Jurkat, Clone E6-1 (cell line): ENCODE results near the gene KIF22. TPM values are rescaled to one million over a fixed set of nuclear protein-coding genes. Genes with fewer than 3 reads are reported as not detected.
"Not testable (repeated sequence)": the region's sequence is repeated elsewhere in the genome, so short reads cannot be mapped to it uniquely, and the experiment has no call there.

Source experiments
- DNase-seq: peaks from one replicate; pipeline ENCODE4 v3.0.0-alpha.2; 2011; ENCODE audit warnings: low read depth, low spot score
- H3K4me3 ChIP-seq: 2 replicates; pipeline ENCODE4 v1.5.1; 2011; ENCODE audit warnings: mild to moderate bottlenecking, low read length, control low read depth, moderate library complexity
- polyA plus RNA-seq: library from polyadenylated mRNA; unstranded; fragments of >200 nt; gene quantifications from one replicate; pipeline ENCODE4 v1.2.1, GENCODE V29; 2012; ENCODE audit warnings: missing spikeins; ENCODE audit not compliant: insufficient read length, insufficient read depth

The KIF22 gene
- 169 TPM for polyA plus RNA-seq

DNA sequence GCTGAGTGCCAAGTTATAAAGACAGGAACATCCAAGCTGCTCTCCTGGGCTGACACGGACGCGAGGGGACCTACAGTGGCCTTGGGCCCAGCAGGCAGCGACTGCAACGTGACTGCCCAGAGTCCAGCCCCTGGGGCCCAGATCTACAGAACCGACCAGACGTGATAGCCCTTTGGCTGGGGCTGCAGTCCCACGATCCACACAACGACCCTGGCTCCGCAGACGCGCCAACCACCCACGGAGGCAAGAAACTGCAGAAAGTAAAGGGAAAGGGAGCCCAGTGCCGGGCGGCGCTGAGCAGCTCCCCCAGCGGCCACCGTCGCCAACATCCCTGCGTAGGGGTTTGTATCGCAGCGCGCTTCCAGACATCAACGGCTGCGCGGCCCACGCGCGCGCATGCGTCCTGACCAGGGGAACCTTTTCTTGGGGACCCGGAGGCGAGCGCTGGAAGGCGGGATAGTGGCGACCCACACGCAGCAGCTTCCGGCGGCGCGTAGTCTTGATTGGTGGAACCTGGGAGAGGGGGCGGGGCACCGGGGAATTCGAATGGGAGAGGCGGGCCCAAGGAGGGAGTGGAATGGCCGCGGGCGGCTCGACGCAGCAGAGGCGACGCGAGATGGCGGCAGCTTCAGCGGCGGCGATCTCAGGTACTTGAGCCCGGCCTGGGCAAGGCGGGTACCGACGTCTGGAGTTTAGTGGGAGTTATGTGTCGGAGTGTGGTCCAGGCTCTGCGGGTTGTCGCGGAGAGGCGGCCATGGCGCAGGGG is at the start of gene KIF22:
Gene KIF22, plus strand, starts transcription at position 569 of the 766 bp plus-strand sequence. Its CDS starts 9 bp downstream, at position 578.
- DNase-seq = peak; percentile 98
- peak within 1 kb of the TSS; percentile 93 for H3K4me3 ChIP-seq

GRCh38 chr16:29742683-29743275 is 47.8 kb upstream of the KIF22 start:
- no peak for DNase-seq
- no peak overlapping the region for H3K4me3 ChIP-seq

DNA sequence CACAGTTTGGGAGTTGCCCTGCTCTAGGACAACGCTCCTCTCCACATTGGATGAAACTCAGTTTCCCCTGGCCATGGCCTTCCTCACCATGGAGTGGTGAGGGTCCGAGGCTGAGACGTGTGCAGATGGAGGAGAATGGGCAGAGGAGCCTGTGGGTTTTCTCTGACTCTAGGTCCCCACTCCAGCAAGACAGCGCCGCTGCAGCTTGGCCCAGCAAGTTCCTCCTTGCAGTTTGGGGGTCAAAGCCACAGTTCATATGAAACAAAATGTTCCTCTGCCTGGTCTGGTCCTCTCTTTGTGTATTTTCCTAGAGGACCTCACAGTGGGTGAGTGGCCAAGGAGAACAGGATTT is 47.1 kb upstream of the KIF22 start:
- no peak for DNase-seq

GRCh38 chr16:29743827-29744531 is 46.6 kb upstream of the KIF22 start:
- H3K4me3 ChIP-seq = no peak overlapping the region

More for the DNA sequence above, 47.1 kb upstream of the KIF22 start:
- no peak overlapping the region for H3K4me3 ChIP-seq

GRCh38 chr16:29744541-29745101 is 45.9 kb upstream of the KIF22 start:
- H3K4me3 ChIP-seq = peak overlapping the region; percentile 86
- no peak for DNase-seq

More at GRCh38 chr16:29743827-29744531, 46.6 kb upstream of the KIF22 start:
- DNase-seq = no peak

DNA sequence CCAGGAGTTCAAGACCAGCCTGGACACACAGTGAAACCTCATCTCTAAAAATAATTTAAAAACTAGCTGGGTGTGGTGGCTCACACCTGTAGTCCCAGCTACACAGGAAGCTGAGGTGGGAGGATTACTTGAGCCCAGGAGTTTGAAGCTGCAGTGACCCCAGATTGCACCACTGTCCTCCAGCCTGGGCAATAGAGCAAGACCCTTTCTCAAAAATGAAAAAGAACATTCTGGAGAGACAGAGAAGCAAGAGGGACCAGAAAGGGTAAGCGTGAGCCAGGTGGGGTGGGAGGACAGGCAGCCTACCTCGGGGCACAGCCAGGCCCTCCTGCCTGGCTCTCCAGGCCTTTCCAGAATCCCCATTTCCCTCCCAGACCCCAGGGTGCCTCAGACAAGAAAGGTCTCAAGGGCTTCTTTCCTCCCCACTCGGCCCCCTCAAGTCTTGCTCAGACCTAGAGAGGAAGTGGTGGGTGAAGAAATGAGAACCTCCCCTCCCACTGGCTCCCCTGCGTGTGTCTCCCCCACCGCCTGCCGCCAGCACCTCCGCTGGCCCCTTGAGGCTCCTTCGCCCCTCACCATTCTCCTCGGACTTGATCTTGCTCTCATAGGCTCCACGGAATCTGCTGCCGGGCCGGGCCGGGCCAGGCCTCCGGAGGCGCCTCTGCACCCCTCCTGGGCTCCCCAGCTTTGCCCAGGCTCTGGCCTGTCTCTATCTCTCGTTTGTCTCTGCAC is 45.3 kb upstream of the KIF22 start:
- peak overlapping the region; percentile 86 for H3K4me3 ChIP-seq
- peak; percentile 56 for DNase-seq

DNA sequence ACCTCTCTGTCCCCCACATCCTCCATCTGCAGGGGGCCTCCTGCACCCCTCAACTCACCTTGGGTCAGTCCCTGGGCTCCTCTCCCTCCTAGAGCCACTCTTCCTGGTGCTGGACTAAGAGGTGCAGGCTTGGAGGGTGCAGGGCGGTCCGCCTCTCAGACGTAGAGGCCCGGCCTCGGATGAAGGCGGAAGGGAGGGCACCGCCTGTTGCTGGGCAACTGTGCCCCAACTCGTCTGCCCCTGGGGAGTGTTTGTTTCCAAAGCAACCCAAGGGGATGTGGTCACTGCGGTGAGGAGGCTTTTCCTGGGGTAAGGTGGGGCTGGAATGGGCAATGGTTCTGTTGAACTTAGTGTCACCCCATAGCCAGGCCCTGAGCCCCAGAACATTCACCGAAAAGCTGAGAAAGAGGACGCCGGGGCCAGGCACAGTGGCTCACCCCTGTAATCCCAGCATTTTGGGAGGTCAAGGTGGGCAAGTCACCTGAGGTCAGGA is 44.7 kb upstream of the KIF22 start, which contains the start of gene C16orf54:
Gene C16orf54, minus strand, starts transcription at position 138 of the 493 bp plus-strand sequence. CDS start 1,039 bp downstream, outside the sequence.
- peak within 1 kb of the TSS; percentile 86 for H3K4me3 ChIP-seq
- peak; percentile 96 for DNase-seq

DNA sequence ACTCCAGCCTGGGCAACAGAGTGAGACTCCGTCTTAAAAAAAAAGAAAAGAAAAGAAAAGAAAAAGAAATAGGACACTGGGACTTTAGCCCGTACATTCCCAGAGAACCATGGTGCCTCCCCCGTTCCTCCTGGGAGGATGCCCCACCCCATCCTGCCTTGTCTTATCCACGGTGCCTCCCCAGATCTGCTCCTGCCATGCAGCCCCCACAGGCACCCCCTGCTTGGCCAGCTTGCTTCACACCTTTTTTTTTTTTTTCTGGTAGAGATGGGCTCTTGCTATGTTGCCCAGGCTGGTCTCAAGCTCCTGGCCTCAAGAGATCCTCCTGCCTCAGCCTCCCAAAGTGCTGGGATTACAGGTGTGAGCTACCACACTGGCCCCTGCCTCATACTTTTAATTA is 44.0 kb upstream of the KIF22 start:
- not testable (repeated sequence) for DNase-seq, H3K4me3 ChIP-seq

DNA sequence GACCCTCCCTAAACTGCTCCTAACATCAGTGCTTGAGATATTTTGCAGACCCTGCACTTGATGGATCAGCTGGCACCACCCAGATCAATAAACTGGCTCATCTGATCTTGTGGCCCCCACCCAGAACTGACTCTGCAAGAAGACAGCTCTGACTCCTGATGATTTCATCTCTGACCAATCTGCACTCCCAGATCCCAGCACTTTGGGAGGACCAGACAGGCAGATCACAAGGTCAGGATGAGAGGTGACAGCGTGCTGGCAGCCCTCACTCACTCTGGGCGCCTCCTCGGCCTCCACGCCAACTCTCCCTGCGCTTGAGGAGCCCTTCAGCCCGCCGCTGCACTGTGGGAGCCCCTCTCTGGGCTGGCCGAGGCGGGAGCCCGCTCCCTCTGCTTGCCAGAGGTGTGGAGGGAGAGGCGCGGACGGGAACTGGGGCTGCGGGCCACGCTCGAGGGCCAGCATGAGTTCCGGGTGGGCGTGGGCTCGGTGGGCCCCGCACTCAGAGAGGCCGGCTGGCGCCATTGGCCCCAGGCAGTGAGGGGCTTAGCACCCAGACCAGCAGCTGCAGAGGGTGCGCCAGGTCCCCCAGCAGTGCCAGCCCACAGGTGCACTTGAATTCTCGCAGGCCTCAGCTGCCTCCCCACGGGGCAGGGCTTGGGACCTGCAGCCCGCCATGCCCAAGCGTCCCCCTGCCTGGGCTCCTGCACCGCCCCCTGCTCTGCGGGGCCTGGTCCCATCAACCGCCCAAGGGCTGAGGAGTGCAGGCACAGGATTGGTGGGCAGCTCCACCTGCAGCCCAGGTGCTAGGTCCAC is 42.4 kb upstream of the KIF22 start:
- H3K4me3 ChIP-seq = no peak overlapping the region

GRCh38 chr16:29748760-29749149 is 41.8 kb upstream of the KIF22 start:
- not testable (repeated sequence) for H3K4me3 ChIP-seq, DNase-seq

More for the DNA sequence above, 42.4 kb upstream of the KIF22 start:
- DNase-seq = no peak

- no peak for DNase-seq
- no peak overlapping the region for H3K4me3 ChIP-seq
Observed at GRCh38 chr16:29753516-29753915, 37.0 kb upstream of the KIF22 start.

- peak; percentile 30 for DNase-seq
- H3K4me3 ChIP-seq = no peak overlapping the region
Observed at GRCh38 chr16:29756654-29757053, 33.9 kb upstream of the KIF22 start.

GRCh38 chr16:29757086-29757485 is 33.5 kb upstream of the KIF22 start:
- H3K4me3 ChIP-seq, DNase-seq: not testable (repeated sequence)

GRCh38 chr16:29757950-29758466 is 32.5 kb upstream of the KIF22 start:
- DNase-seq = no peak
- no peak overlapping the region for H3K4me3 ChIP-seq

DNA sequence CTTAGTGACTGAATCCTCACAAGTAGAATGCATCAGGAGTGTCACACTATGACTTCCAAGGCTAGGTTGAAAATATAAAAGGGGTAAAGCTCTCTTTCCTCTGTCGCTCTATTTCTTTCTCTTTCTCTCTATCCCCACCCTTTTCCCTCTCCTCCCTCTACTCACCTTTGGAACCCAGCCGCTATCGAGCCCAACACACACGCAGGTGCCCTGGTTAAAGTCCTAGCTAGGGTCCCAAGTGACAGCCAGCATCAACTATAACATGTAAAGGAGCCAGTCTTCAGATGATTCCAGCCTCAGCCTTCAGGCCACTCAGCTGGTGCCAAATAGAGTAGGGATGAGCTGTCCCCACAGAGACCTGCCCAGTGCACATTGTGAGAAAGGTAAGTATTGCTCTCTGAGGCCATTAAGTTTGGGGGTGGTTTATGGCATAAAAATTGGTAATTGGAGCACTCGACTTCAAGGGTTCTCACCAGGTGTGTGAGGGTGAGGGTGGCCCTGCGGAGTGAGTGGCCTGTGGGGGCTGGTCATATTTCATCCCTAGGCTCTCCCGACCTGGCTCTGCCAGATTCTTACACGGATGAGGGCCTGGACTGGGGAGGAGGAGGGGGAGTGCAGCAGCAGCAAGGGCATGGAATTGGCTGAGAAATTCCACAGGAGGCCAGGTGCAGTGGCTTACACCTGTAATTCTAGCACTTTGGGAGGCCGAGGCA is 29.8 kb upstream of the KIF22 start:
- no peak overlapping the region for H3K4me3 ChIP-seq

DNA sequence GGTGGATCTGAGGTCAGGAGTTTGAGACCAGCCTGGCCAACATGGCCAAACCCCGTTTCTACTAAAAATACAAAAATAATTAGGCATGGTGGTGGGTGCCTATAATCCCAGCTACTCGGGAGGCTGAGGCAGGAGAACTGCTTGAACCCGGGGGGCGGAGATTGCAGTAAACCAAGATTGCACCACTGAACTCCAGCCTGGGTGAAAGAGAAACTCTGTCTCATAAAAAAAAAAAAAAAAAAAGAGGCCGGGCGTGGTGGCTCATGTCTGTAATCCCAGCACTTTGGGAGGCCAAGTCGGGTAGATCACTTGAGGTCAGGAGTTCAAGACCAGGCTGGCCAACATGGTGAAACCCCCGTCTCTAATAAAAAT is 29.3 kb upstream of the KIF22 start:
- H3K4me3 ChIP-seq, DNase-seq: not testable (repeated sequence)

More for the DNA sequence above, 29.8 kb upstream of the KIF22 start:
- DNase-seq = no peak

DNA sequence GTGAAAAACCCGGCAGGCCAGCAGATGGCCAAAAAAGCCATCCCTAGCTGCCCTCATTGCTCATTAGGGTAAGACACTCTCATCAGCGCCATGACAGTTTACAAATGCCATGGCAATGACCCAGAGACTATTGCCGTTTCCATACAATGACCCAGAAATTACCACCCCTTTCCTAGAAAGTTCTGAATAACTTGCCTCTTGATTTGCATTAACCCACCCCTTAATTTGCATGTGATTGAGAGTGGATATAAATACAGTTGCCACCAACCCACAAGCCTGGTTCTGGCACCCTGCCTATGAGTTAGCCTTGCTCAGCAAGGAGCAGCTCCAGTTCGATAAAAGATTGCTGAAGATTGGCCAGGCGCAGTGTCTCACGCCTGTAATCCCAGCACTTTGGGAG is 28.7 kb upstream of the KIF22 start:
- H3K4me3 ChIP-seq = no peak overlapping the region
- DNase-seq = no peak
